ENCODE results near the gene FMN1. TPM values are rescaled to one million over a fixed set of nuclear protein-coding genes. Genes with fewer than 3 reads are reported as not detected.
A peak's percentile ranks its signal among the peaks of the same experiment; 100 is the strongest.
"Not testable (repeated sequence)": the region's sequence is repeated elsewhere in the genome, so short reads cannot be mapped to it uniquely, and the experiment has no call there.

Gene FMN1
- total RNA-seq, 2 donors from 2014 or later: 13.7 to 17.1 TPM

DNA sequence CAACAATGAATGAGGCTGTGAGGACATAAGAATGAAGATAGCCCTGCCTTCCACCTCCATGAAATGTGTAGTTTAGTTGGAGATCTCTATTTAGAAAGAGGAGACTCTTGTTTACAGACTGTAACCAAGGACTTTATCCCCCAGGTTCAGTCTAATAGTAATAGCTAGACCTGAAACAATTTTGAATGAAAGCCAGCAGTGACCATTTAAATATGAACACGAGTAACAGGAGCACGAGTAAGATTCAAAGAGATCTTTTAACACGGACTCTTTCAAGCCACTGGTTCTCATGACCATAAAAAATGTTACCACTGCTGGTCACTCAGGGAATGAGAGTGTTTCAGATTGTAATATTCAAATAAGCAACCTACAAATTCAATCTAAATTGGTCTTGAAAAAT lies 123.1 kb downstream of the FMN1 start:
- Histone ChIP-seq H3K4me1 (no peaks in the 10 kb centered on the region), H3K36me3 (replicated peaks in 1 of 2; ENCODE audit: insufficient read depth in 1 of 2, low read depth in 2 of 2) (no peaks in the 10 kb centered on the region), H3K4me3 (no peak overlapping the region), H3K27me3 (no peaks in the 10 kb centered on the region), H3K27ac (no peak overlapping the region), H3K9me3 (no peaks in the 10 kb centered on the region)
- TF ChIP-seq, protein P1, sequence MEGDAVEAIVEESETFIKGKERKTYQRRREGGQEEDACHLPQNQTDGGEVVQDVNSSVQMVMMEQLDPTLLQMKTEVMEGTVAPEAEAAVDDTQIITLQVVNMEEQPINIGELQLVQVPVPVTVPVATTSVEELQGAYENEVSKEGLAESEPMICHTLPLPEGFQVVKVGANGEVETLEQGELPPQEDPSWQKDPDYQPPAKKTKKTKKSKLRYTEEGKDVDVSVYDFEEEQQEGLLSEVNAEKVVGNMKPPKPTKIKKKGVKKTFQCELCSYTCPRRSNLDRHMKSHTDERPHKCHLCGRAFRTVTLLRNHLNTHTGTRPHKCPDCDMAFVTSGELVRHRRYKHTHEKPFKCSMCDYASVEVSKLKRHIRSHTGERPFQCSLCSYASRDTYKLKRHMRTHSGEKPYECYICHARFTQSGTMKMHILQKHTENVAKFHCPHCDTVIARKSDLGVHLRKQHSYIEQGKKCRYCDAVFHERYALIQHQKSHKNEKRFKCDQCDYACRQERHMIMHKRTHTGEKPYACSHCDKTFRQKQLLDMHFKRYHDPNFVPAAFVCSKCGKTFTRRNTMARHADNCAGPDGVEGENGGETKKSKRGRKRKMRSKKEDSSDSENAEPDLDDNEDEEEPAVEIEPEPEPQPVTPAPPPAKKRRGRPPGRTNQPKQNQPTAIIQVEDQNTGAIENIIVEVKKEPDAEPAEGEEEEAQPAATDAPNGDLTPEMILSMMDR (IDR thresholded peaks at IDR 0.05): no peak
- TF ChIP-seq POLR2A (IDR thresholded peaks at IDR 0.05): no peak
- DNase-seq (no peak), ATAC-seq (no peak)
- WGBS, 2 donors: 41 to 52% methylated on average over 3 of the region's 3 CpGs
- intact Hi-C loops (cut with DNase I): no loop called here

GRCh38 chr15:33069903-33070302 lies 124.6 kb downstream of the FMN1 start:
- H3K4me1 ChIP-seq; H3K27ac ChIP-seq; H3K9me3 ChIP-seq; DNase-seq; H3K36me3 ChIP-seq (replicated peaks in 1 of 2; ENCODE audit: insufficient read depth in 1 of 2, low read depth in 2 of 2); ATAC-seq; H3K4me3 ChIP-seq; intact Hi-C loops (cut with DNase I); H3K27me3 ChIP-seq: not testable (repeated sequence)
- 88 to 89% methylated on average over 13 to 16 of the region's 16 CpGs for WGBS, 2 donors

GRCh38 chr15:33069161-33069560 lies 125.4 kb downstream of the FMN1 start:
- Histone ChIP-seq H3K27ac (peak overlapping the region; percentile 32 to 86 (median 76)), H3K36me3 (replicated peaks in 1 of 2; ENCODE audit: insufficient read depth in 1 of 2, low read depth in 2 of 2) (no peaks in the 10 kb centered on the region), H3K9me3 (no peaks in the 10 kb centered on the region), H3K4me1 (peaks cover 7% of the 10 kb centered on the region), H3K27me3 (no peaks in the 10 kb centered on the region), H3K4me3 (no peak overlapping the region)
- ATAC-seq (no peak), DNase-seq (no peak)
- intact Hi-C loops (cut with DNase I): no loop called here
- no peak for TF ChIP-seq POLR2A (IDR thresholded peaks at IDR 0.05)
- TF ChIP-seq, protein P1 (IDR thresholded peaks at IDR 0.05): no peak

- Histone ChIP-seq H3K4me3 (no peak overlapping the region), H3K27ac (peak overlapping the region; percentile 32 to 86 (median 76)), H3K36me3 (replicated peaks in 1 of 2; ENCODE audit: insufficient read depth in 1 of 2, low read depth in 2 of 2) (no peaks in the 10 kb centered on the region), H3K9me3 (no peaks in the 10 kb centered on the region), H3K27me3 (no peaks in the 10 kb centered on the region), H3K4me1 (peaks cover 8% of the 10 kb centered on the region)
- no peak for TF ChIP-seq POLR2A (IDR thresholded peaks at IDR 0.05)
- TF ChIP-seq, protein P1 (IDR thresholded peaks at IDR 0.05): no peak
- 36 to 37% methylated on average over 8 of the region's 8 CpGs for WGBS, 2 donors
- peak; percentile 78 for ATAC-seq
- DNase-seq: peak; percentile 34 to 78 (median 65)
- intact Hi-C loops (cut with DNase I): no loop called here
Measured at GRCh38 chr15:33068511-33068990, 126.0 kb downstream of the FMN1 start.

DNA sequence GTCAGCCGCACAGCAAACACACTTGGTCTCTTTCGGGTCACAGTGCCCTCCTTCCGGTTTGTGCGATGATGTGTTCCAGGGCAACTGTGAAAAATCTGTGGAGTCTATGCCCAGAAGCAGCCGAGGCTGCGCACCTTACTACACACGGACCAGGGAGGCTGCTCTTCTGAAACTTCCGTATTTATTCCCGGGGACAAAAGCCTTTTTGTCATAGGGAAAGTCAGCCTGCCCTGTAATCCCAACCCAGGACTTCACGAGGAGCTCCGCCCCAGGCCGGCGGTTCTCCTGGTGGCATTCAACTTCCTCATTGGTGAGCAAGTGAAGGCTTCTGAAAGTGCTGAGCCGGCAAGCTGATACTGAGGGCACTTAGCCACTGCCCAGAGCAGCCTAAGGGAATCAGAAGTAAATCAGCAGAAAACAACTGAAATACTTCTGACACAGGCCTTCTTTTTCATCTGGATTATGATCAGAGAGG lies 126.5 kb downstream of the FMN1 start:
- DNase-seq (peak; percentile 52 to 79 (median 69)), ATAC-seq (peak; percentile 87)
- Histone ChIP-seq H3K4me1 (peaks cover 8% of the 10 kb centered on the region), H3K4me3 (no peak overlapping the region), H3K27me3 (no peaks in the 10 kb centered on the region), H3K36me3 (replicated peaks in 1 of 2; ENCODE audit: insufficient read depth in 1 of 2, low read depth in 2 of 2) (no peaks in the 10 kb centered on the region), H3K9me3 (no peaks in the 10 kb centered on the region), H3K27ac (peak overlapping the region; percentile 42 to 86 (median 76))
- TF ChIP-seq, protein P1 (IDR thresholded peaks at IDR 0.05): no peak
- TF ChIP-seq POLR2A (IDR thresholded peaks at IDR 0.05): peak in 2 of 3 donors; percentile 69
- intact Hi-C loops (cut with DNase I): no loop called here
- WGBS, 2 donors: 35 to 36% methylated on average over 13 to 14 of the region's 14 CpGs

Measured in body of pancreas (tissue), 4 donors.